ENCODE data around the gene CADM2.

DNA sequence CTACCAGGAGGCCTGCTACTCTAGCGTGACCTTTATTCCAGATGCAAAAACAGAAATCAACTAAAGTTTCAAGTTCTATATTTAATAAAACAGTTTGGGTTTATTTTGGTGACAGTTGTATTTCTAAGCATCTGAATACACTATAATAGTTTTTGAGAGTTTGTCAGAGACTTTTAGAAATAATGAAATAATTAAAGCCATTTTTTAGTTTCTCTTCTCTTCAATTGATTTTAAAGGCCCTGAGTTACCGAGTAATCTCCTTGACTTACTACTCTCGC lies 523.4 kb downstream of the CADM2 start:
- TF ChIP-seq, protein P1, sequence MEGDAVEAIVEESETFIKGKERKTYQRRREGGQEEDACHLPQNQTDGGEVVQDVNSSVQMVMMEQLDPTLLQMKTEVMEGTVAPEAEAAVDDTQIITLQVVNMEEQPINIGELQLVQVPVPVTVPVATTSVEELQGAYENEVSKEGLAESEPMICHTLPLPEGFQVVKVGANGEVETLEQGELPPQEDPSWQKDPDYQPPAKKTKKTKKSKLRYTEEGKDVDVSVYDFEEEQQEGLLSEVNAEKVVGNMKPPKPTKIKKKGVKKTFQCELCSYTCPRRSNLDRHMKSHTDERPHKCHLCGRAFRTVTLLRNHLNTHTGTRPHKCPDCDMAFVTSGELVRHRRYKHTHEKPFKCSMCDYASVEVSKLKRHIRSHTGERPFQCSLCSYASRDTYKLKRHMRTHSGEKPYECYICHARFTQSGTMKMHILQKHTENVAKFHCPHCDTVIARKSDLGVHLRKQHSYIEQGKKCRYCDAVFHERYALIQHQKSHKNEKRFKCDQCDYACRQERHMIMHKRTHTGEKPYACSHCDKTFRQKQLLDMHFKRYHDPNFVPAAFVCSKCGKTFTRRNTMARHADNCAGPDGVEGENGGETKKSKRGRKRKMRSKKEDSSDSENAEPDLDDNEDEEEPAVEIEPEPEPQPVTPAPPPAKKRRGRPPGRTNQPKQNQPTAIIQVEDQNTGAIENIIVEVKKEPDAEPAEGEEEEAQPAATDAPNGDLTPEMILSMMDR (IDR thresholded peaks at IDR 0.05; ENCODE audit: extremely low read depth in 1 of 2, insufficient read depth in 1 of 2, low read depth in 1 of 2, low read length in 2 of 2): no peak
- TF ChIP-seq POLR2A (IDR thresholded peaks at IDR 0.05; ENCODE audit: low read depth, low read length): no peak
- no peak for TF ChIP-seq EZH2 (IDR thresholded peaks at IDR 0.05; ENCODE audit: borderline replicate concordance, low read depth, low read length, severe bottlenecking)
- TF ChIP-seq, protein P2, sequence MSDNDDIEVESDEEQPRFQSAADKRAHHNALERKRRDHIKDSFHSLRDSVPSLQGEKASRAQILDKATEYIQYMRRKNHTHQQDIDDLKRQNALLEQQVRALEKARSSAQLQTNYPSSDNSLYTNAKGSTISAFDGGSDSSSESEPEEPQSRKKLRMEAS (IDR thresholded peaks at IDR 0.05; ENCODE audit: insufficient read depth, insufficient read length): no peak
- TF ChIP-seq POLR2AphosphoS5 (IDR thresholded peaks at IDR 0.05; ENCODE audit: insufficient read depth, low read depth, low read length): no peak
- no peak for TF ChIP-seq MYC (IDR thresholded peaks at IDR 0.05; ENCODE audit: low read depth, low read length)
